GM12875 (cell line): ENCODE results near the gene APOE.

Experiments used
- H3K4me3 ChIP-seq: one replicate; pipeline ENCODE4 v1.5.1; 2011; ENCODE audit warnings: low read depth, low read length, control low read depth
- CTCF ChIP-seq: IDR thresholded peaks from 2 replicates; pipeline ENCODE4 v1.5.1; 2011; ENCODE audit warnings: low read depth, mild to moderate bottlenecking, control low read depth, inconsistent platforms, low read length, moderate library complexity, borderline replicate concordance; ENCODE audit not compliant: insufficient read depth

The APOE gene

GRCh38 chr19:44867578-44867977, 38.0 kb upstream of the APOE start:
- no peak for TF ChIP-seq CTCF
- H3K4me3 ChIP-seq, result no peak overlapping the region

- no peak for TF ChIP-seq CTCF
Measured at GRCh38 chr19:44869733-44870470, 35.7 kb upstream of the APOE start.

GRCh38 chr19:44871809-44872208, 33.8 kb upstream of the APOE start:
- H3K4me3 ChIP-seq, result no peak overlapping the region
- TF ChIP-seq CTCF, result no peak

More at GRCh38 chr19:44869733-44870470, 35.7 kb upstream of the APOE start:
- H3K4me3 ChIP-seq, result no peak overlapping the region

GRCh38 chr19:44872661-44873060, 32.9 kb upstream of the APOE start:
- no peak overlapping the region for H3K4me3 ChIP-seq
- TF ChIP-seq CTCF, result no peak

- no peak overlapping the region for H3K4me3 ChIP-seq
- TF ChIP-seq CTCF, result no peak
Measured at GRCh38 chr19:44874317-44874716, 31.3 kb upstream of the APOE start.

GRCh38 chr19:44875666-44876451, 29.7 kb upstream of the APOE start:
- no peak overlapping the region for H3K4me3 ChIP-seq
- TF ChIP-seq CTCF, result no peak

GRCh38 chr19:44876930-44877535, 28.6 kb upstream of the APOE start:
- no peak overlapping the region for H3K4me3 ChIP-seq
- no peak for TF ChIP-seq CTCF
